HG02642 (cell line): ENCODE measurements around the gene CCDC12.
A peak's percentile ranks its signal among the peaks of the same experiment; 100 is the strongest.

Source experiments
- ATAC-seq: cut with Tn5 transposase; IDR thresholded peaks from one replicate; pipeline ENCODE4 v1.9.1; 2021; ENCODE audit warnings: mild to moderate bottlenecking; ENCODE audit not compliant: unreplicated experiment, poor library complexity

CCDC12 gene

DNA sequence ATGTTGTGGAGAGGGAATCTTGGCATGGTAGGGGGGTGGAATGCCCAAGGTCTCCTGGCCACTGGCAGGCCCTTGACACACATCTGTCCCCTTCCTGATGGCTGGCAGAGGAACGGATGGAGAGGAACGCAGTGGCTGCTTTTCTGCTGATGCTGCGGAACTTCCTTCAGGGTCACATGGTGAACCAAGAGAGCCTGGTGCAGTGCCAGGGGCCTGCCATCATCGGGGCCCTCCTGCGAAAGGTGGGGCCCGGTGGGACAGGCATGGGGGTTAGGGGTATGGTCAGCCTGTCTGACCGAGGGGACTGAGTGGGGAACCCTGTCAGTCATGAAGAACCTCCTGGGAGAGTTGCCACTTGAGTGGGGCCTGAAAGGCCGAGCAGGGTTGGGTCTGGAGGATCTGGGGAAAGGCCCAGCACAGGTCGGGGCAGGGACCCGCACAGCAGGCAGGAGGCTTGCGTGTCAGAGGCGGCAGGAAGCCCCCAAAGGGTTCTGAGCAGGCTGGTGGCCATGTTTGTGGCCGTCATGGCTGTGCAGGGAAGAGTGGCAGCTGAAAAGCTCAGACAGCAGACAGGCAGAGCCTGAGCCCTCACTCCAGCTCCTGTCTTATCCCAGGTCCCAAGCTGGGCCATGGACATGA lies 21.0 kb upstream of the CCDC12 start:
- ATAC-seq, result no peak

DNA sequence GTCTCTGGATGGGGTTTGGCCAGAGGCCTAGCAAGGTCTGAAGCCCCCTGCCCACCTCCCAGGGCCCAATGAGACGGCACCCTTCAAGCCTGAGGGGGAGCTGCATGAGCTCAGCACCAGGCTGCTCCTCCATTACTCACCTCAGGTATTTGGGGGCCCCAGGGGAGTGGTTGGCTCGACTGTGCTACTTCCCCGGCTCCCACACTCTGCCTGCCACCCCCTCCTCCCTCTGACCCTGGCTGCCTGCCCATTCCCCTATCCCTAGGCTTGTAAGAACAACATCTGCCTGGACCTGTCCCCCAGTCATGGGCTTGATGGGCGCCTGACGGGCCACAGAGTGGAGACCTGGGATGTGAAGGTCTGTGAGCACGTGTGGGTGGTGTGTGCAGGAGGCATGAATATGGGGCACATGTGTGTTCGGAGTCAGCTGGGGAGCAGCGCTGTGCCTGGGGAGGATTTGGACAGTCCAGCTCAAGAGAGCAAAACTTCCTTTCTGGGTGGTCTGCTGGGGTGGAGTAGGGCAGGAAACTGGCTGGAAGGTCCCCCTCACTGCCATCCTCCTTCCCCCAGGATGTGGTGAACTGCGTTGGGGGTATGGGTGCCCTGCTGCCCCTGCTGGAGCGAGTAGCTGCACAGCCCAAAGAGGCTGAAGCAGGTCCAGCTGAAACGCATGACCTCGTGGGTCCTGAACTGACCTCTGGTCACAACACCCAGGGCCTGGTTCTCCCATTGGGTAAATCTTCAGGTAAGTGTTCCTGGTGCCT lies 20.3 kb upstream of the CCDC12 start:
- no peak for ATAC-seq

DNA sequence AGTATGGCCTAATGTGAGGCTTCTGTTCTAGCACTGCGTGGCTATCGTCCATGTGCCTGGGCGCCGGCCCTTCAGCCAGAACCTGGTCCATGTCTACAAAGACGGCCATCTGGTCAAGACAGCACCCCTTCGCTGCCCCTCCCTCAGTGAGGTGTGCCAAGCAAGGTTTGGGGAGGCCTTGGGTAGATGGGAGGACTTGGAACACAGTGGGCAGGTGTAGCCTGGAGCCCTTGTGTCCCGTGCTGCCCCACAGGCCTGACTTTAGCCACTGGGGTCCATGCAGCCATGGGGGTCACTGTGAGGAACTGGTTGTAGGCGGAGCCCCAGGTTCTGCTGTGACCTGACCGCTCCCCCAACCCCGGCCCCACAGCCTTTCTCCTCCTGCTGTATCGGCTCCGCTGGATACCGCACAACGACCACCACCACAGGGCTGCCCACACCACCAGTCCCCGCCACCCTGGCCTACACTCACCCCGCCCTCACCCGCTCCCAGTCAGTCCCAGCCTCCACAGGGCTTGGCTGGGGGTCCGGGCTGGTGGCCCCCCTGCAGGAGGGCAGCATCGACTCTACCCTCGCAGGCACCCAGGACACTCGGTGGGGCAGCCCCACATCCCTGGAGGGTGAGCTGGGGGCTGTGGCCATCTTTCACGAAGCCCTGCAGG lies 19.5 kb upstream of the CCDC12 start:
- ATAC-seq, result no peak

GRCh38 chr3:46994801-46995731 lies 18.5 kb upstream of the CCDC12 start:
- ATAC-seq, result no peak

DNA sequence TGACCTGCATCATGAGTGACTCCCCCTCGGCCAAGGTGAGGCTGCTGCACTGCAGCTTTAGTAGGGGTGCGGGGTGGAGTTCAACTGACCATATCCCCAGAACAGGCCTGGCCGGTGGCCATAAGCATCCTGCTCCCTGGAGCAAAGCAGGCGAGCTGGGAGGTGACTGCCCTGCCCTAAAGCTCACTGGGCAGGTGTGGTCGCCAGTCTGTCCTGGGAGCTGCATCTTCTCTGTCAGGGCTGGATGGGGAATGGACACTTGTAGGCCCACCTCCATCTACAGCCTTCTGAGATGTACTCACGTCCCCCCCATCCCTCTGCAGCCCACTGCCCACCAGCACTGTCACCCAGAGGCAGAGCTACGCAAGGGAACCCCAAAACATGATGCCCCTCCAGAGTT lies 17.4 kb upstream of the CCDC12 start:
- no peak for ATAC-seq

DNA sequence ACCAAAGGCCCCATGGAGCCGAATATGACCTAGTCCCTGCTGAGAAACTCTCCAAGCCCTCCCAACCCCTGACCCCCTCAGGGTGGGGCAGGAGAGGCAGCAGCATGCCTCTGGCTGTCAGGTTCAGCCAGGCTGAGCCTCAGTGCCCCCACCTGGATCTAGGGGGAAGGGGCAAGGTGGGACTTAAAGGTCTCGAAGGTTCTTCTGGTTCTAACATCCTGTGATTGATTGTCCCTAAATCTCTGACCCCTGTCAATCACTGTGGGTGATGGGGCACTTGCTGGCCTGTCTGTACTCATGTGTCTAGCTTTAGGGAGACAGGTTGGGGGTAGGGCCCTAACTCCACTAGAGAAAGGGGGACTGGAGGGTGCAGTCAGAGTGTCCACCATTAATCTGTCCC lies 16.7 kb upstream of the CCDC12 start:
- no peak for ATAC-seq

GRCh38 chr3:46992231-46992630 lies 15.7 kb upstream of the CCDC12 start:
- ATAC-seq, result no peak

DNA sequence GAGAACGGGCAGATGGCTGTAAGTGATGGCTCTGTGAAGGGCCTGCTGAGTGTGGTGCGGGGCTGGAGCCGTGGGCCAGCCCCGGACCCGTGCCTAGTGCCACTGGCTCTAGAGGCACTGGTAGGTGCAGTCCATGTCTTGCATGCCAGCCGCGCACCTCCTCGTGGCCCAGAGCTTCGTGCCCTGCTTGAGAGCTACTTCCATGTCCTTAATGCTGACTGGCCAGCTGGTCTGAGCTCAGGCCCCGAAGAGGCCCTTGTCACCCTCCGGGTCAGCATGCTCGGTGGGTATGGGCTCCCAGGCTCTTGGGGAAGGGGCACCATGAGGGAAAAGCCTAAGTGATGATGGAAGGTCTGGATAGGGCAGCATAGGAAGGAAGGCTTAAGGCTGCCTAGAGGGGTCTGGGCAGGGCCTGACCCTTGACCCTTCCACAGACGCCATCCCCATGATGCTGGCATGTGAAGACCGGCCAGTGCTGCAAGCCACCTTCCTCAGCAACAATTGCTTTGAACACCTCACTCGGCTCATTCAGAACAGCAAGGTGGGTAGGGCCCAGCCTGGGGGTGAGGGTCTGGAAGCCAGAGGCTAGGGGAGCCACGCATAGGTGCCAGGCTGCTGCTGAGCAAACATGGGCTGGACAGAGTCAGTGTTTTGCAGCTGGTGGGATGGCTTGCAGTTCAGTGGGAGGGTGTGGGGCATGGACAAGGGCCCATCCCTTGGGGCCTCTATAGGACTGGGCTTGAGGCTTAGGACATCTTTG lies 15.0 kb upstream of the CCDC12 start:
- no peak for ATAC-seq

GRCh38 chr3:46990573-46991374 lies 14.2 kb upstream of the CCDC12 start:
- ATAC-seq, result peak; percentile 43

GRCh38 chr3:46989146-46989810 lies 12.7 kb upstream of the CCDC12 start:
- ATAC-seq, result no peak

DNA sequence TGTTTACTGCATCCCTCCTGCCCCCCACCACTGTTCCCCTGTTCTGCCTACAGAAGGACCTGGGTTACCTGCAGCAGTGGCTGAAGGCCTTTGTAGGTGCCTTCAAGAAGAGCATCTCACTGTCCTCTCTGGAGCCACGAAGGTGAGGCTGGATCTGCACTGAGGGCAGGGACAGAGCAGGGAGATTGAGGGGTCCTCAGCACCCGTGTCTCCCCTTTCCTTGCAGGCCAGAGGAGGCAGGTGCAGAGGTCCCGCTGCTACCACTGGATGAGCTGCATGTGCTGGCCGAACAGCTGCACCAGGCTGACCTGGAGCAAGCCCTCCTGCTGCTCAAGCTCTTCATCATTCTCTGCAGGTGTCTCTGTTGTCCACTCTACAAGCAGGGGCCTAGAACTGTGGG lies 12.1 kb upstream of the CCDC12 start:
- no peak for ATAC-seq

DNA sequence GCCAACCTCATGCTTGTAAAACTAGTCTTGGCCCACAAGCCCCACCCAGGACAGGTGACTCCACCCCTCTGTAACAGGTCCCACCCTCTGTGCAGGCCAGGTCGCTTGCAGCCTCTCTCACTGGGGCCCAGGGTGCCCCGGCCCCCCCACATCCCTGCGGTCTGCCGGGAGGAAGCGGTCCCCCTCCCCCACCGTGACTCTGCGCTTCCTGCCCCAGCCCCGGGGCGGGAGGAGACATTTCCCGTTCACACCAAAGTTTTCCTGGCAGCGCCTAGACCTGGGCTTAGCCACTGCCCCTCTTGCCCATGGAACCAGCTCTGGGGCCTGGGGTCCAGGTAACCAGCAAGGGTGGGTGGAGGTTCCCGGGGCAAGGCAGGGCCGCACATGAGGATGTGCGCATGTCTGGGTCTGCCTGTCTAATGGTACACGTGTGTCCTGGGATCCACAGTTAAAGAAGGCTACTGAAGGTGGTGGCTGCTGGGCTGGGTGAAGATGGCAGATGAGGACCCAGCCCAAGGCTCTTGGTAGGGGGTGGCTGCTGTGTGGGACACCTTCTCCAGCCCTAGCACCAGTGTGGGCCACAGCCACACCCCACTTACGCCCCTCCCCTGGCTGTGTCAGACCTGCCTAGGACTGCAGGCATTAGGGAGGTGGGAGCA lies 11.3 kb upstream of the CCDC12 start:
- peak; percentile 69 for ATAC-seq

GRCh38 chr3:46987319-46987742 lies 10.8 kb upstream of the CCDC12 start:
- peak; percentile 2 for ATAC-seq

DNA sequence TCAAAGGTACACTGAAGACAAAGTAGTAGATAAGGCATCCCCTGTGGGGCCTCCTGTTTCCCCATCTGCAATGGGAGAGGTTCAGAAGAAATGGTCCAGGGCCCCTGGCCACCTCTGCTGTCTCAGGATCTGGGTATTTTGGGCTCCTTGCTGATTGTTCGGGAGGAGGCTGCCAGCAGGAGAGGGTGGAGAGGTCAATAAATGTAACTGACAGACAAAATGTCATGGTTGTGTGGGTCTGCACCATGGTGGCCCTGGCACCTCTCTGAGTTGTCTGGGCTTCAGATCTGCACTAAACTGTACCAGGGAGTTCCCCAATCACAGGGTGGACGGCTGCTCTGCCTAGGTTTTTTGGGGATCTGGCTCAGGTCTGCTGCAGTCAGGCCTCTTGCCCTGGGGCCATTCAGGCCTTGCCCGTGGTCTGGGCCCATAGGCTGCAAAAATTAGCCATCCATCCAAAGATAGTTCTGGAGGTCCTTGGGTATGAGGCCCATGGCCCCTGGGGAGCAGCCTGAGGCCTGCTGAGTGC lies 10.3 kb upstream of the CCDC12 start:
- ATAC-seq, result no peak

DNA sequence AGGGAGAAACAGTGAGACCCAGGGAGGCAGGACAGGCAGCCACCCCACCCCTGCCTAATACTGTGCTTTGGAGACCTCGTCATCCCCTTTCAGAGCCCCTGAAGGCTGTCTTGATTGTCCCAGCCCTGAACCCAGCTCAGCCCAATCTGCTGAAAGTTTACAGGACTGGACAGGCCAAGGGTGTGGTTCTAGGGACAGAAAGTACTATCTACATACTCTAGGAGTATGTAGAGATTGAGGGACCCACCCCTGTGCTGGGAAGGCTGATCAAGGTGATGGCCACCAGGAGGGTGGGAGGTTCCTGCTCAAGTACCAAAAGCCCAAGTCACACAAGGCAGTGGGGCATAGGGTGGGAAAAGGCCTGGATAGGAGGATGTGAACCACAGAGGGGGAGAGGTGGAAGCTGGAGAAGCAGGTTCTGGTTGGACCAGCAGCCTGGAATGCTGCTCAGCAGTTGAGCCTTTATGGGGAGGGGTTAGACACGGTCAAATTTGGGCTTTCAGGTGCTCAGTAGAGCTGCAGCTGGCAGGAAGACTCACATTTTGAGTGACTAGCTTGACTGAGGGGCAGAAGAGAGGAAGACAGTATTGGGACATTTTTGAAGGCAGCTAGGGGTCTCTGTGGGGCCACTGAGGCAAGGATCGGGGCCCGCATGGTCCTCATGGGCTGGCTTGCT lies 9.6 kb upstream of the CCDC12 start:
- no peak for ATAC-seq

DNA sequence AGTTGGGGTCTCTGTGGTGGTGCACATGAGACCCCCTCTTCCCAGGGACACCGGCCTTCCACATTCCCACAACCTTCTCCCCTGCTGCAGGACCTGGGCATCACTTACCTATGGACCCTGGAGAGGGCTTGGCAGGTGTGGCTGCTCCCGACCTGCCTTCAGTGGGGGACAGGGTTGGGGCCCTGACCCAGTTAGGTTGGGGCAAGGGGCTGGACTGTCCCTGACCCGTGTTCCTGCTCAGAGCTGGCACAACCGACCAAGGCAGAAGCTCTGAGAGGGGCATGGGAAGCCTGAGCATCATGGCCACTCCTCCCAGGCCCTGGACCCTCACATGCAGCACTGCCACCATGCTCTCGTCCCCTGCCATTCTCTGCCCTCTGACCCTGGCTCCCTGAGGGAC lies 9.0 kb upstream of the CCDC12 start:
- ATAC-seq, result no peak
